Keratinocyte (primary cell): ENCODE measurements around the gene CNR1.

Source experiments
- EZH2 ChIP-seq: IDR thresholded peaks from one replicate; pipeline ENCODE4 v1.6.1; 2012; ENCODE audit warnings: inconsistent platforms, mild to moderate bottlenecking, low read length, moderate library complexity
- TF ChIP-seq, protein P1 (sequence below), 3 experiments: IDR thresholded peaks in 1 of 3; conservative IDR thresholded peaks in 1 of 3; optimal IDR thresholded peaks in 1 of 3; 2 replicates in 2 of 3; 3 replicates in 1 of 3; pipeline versions ENCODE3 to v1.5.1; 2011; ENCODE audit warnings: low read length in 3 of 3, mild to moderate bottlenecking in 3 of 3, moderate library complexity in 2 of 3, control low read depth in 1 of 3, inconsistent platforms in 1 of 3; ENCODE audit not compliant: insufficient read depth in 2 of 3; ENCODE audit errors: extremely low read depth in 1 of 3

DNA sequence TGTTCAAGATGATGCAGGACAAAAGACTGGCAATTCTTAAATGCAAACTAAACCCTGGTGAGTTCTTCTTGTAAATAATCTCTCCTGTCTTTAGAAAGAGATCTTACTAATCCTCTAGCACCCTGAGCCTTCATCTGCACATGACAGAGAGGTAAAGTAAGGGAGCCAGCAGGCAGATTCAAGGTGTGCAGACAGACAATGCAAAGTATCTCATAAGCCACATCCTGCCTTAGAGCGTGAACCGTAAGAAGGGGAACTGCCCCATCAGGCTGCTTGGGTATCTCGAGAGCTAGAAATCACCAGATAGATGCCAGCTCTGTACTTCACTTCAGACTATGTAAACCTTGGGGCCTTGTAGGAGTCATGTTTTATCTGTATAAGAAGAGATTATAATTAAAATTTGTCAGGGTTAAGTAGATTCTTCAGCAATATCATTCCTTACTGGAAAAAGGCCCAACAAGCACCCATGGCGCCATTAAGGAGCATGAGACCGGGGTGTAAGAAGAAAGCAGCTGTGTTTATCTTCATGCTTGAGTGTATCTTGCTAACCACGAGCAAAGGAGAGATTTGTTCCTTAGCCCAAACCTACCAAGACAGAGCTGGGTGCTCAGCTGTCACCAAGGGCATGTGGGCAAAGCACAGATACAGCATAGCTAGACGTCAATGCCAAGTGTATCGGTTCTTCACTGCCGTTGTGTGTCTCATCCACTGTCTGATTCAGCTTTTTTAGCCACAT, 24.4 kb downstream of the CNR1 start:
- TF ChIP-seq, protein P1, sequence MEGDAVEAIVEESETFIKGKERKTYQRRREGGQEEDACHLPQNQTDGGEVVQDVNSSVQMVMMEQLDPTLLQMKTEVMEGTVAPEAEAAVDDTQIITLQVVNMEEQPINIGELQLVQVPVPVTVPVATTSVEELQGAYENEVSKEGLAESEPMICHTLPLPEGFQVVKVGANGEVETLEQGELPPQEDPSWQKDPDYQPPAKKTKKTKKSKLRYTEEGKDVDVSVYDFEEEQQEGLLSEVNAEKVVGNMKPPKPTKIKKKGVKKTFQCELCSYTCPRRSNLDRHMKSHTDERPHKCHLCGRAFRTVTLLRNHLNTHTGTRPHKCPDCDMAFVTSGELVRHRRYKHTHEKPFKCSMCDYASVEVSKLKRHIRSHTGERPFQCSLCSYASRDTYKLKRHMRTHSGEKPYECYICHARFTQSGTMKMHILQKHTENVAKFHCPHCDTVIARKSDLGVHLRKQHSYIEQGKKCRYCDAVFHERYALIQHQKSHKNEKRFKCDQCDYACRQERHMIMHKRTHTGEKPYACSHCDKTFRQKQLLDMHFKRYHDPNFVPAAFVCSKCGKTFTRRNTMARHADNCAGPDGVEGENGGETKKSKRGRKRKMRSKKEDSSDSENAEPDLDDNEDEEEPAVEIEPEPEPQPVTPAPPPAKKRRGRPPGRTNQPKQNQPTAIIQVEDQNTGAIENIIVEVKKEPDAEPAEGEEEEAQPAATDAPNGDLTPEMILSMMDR (optimal IDR thresholded peaks at IDR 0.05 in 1 of 3, IDR thresholded peaks at IDR 0.05 in 1 of 3, conservative IDR thresholded peaks at IDR 0.05 in 1 of 3; ENCODE audit: extremely low read depth in 1 of 3, insufficient read depth in 2 of 3, low read length in 3 of 3): no peak
- no peak for TF ChIP-seq EZH2
